Suppressor macrophage treated with lipopolysaccharide for 4 hours (primary cell): ENCODE results near the gene DHODH.

Experiments
- DNase-seq: peaks from one replicate; pipeline ENCODE4 v3.0.0-alpha.2; 2020

Gene DHODH

DNA sequence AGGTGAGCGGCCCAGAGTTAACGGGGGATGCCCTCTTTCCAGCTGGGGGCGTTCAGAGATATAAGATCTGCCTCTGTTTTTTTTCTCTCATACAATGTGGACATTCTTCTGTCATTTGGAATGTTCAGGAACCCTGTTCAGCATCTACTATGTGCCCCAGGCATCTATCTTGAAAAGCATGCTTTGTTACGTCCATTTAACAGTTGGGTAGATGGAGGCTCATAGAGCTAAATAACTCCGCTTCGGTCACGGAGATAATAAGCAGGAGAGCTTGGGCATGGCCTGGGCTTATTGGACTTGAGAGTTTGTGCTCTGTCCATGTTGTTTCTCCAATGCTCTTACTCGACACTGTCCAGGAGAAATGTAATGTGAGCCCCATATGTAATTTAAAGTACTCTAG is 6.1 kb downstream of the DHODH start:
- DNase-seq, result no peak

DNA sequence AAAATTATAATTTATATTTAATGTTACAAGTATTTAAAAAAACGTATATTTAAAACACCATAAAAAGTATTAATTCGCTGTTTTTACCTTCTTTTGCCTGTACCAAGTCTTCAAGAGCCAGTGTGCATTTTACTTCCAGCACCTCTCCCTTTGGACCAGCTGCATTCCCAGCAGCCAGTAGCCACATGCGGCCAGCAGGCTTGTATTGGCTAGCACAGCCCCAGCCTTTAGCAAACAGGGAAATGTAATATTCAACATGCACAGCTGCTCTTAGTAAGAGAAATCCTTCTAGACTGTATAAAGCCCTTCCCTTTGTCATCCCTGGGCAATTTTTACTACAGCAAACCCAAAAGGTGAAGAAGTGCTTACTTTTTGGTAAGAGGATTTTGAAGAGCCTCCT is 6.6 kb downstream of the DHODH start:
- no peak for DNase-seq

DNA sequence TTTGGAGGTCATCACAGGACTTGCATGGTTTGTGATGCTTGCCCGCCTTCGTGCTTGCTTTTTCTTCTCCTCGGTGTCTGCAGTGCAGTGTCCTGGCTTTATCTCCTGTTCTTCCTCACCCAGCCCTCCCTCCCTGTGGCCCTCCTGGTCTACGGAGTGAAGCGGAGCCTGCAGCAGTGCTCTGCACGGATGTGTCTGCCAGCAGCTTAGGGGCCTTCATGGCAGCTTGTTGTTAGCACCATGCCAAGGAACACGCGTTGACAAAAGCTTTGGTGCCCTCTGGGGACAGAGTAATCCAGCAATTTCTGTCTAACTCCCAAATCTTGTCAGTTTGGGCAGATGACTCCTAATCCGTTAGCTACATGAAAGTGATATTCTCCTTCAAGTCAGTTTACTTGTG is 9.9 kb downstream of the DHODH start:
- no peak for DNase-seq

DNA sequence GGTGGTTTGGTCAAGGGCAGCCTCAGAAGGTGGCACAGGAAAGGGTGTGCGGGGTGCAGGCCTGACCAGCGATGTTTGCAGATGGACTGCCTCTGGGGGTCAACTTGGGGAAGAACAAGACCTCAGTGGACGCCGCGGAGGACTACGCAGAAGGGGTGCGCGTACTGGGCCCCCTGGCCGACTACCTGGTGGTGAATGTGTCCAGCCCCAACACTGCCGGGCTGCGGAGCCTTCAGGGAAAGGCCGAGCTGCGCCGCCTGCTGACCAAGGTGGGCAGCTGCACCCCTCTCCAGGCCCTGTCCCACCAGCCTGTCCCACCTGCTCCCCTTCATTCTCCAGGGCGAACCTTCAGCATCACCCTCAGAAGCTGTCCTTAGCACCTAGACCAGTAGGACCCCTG is 12.5 kb downstream of the DHODH start:
- no peak for DNase-seq

DNA sequence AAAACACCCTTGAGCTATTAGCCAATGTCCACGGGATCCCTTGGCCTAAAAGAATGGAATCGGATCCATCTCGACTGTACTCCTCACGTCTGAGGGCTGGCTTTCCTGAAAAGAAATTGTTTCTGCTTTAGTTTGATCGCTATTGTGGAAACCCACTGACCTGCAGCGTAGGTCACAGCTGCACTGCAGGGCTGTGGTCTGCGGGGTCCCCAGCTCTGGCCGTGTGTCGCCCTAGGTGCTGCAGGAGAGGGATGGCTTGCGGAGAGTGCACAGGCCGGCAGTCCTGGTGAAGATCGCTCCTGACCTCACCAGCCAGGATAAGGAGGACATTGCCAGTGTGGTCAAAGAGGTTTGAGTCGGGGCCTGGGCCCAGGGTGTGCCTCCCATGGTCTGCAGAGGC is 13.6 kb downstream of the DHODH start:
- DNase-seq, result no peak

DNA sequence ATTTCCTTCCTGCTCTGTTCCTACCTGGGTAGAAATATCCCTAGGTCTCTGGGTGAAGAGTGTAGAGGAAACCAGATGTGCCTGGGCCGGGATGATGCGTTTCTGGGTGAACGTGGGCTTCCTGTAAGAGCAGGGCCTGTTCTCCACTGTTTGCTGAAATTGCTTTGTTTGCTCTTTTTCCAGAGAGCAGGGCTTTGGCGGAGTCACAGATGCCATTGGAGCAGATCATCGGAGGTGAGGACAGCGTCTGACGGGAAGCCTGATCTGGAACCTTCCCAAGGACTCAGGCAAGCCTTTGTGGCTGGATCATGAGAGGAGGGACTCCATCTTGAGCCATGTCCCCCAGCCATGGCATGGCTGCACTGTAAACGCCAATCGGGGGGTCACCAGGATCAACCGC is 15.4 kb downstream of the DHODH start:
- DNase-seq, result no peak

DNA sequence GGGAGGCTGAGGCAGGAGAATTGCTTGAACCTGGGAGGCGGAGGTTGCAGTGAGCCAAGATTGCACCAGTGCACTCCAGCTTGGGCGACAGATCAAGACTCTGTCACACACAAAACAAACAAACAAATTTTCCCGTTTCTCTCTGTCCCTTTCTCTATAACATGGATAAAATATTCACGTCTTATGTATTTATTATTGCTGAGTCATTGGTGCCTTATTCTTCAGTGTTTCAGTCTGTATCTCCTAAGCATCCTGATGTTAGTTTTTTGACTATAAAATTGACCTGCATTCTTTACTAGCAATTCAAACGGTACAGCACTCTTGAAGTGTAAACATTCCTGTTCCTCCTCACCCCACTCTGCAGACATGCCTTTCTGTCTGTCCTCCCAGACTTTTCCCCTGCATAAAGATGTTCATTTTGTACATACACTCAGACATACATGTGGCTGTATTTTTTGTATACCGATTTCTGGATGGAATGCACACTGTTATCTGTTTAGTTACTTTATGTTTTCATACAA is 16.4 kb downstream of the DHODH start:
- no peak for DNase-seq

DNA sequence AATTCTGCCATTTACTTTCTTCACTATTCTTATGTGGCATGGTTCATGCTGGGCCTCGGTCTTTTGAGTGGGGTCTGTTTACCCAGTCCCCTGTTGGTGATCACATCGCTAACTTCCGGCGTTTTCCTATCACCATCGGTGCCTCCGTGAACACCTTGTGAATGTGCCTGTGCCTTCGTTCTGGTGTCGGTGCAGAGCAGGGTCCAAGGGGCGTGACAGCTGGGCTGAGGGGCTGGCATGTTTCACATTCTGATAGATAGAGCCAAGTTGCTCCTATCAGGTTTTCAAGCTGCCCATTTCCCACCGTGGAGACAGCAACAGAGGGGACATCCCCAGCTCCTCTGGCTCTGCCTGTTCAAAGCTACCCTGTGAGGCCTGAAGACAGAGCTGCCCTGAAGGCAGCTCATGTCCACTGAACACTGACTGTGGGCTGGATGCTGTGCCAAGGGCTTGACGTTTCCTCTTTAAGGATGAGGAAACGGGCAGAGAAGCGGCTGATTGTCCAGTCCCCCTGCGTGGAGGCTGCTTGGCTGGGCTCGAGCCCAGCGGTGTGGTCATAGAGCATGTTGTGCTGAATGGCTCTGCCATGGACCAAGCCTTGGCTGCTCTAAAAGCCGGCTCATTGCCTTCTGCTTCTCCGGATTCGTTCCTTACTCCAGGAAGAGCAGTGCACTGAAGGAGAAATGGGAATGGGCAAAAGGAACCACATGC is 17.0 kb downstream of the DHODH start:
- no peak for DNase-seq

DNA sequence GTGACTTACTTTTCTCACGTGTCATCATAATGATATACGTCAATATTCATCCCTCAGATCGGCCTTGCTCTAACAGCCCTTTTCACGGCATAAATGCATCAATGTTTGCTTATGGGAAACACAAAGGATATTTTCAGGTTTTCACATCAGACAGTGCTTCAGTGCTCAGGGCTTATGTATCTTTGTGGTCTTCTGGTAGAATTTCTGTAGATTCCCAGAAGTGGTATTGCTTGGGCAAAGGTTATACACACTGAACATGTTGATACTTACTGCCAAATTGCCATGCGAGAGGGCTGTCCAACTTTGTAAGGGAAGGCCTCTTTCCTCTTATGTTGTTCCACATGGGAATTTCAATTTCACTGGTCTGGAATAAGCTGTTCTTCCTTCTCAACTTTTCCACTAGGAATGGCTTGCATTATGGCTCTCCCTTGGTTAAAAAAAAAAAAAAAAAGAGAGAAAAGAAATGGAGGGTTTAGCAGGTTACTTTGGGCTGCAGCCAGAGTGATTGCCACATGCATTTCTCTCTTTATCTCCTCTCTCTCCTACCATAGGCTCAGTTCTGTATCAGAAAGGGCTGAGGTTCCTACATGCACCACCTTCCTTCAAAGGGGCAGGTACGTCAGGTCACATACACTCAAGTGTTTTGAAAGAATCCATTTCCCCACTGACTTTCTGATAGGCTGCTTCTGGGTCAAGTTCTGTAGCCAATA is 19.3 kb downstream of the DHODH start:
- DNase-seq, result no peak

DNA sequence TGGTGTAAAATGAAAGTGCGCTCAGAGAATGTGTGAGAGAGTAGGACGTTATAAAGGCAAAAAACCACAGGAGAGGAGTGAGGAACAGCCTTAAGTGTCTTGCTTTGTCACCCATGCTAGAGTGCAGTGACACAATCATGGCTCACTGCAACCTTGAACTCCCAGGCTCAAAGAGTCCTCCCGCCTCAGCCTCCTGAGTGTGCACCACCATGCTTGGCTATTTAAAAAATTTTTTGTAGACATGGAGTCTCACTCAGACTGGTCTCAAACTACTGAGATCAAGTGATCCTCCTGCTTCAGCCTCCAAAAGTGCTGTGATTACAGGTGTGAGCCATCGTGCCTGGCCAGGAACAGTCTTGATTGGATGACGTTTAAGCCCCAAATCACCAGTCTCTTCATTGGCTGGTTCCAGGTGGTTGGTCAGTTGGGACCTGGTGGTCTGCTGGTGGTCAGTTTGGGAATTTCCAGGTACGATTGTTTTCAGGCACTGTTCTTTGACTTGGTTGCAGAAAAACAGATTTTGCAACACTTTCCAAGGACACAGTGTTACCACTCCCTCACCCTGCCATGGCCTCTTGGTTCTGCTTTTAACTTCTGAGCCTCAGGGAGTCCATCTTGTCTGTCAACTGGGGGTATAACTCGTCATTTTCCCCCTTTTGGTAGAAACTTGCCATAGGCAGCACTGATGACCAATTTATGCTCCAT is 21.2 kb downstream of the DHODH start:
- DNase-seq, result no peak

DNA sequence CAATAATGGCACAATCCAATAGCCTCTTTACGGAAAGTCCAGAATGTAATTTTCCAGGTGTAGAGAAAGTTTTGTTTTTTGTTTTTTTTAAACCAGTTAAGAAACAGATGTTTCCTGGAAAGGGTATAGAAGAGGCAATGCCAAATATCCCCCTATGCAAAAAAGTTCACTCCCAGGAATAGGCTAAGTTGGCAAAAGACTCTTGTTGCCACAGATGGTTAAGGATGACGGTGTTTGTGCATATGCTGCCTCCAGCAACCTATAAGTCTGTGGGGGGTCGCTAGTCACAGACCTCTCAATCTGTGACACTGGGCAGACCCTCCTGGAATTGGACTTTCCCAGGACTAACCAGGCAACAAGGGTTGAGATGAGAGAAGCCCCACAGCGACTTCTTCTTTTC is 24.9 kb downstream of the DHODH start:
- no peak for DNase-seq

DNA sequence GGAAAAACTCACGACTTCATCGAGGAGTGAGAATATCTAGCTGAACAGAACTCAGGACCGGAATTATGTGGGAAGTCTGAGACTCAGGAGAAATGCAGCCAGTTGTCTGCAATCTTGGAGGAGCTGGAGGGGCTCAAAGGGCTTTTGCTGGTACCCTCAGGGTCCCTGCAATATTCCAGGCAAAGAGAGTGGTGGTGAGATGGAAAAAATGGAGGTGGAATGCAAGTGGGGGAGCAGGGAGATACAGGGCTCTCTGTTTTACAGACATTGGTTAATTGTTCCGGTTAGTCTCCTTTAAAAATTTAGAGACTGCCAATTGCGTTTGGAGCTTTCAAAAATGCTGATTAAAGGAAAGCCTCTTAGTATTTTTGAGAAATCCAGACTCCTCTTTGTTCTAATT is 27.6 kb downstream of the DHODH start:
- DNase-seq, result no peak

DNA sequence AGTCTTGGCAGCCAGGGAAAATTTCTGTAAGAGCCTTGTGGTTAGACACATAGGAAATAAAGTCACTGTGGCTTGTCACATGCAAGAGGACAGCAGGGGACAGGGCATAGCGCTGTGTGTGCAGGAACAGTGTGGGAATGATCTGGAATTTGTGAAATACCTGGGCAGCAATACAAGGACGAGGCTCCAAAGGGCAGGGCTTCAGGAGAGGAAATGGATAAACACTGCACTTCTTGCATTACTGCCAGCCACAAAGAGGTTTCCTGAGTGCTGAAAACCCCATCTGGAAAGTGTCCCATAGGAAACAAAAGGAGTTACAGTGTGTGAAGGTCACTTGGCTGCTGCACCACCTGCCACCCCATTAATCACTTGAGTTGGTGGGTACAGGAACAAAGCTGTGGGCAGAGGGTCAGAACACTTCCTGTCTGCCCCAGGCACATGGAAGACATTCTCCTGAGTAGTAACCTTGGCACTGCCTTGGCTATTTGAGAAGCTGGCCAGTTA is 33.7 kb downstream of the DHODH start:
- no peak for DNase-seq

DNA sequence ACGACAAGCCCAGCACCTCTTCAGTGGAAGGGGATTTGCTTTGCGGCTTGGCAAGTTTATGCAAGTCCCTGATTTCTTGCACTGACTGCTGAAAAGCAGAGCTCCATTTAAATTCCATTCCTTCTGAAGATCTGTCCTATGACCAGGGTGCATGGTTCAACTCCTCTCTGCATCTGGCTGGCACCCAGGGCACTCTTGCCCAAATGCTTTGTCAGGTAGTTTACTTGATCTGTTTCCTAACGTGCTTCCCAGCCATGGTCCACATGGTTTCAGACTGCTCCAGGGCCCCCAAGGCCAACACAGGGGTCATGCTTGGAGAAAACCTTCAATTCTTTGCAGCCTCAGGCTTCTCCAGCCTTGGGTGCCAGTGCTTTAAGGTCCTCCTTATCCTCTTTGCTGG is 34.5 kb downstream of the DHODH start:
- no peak for DNase-seq

DNA sequence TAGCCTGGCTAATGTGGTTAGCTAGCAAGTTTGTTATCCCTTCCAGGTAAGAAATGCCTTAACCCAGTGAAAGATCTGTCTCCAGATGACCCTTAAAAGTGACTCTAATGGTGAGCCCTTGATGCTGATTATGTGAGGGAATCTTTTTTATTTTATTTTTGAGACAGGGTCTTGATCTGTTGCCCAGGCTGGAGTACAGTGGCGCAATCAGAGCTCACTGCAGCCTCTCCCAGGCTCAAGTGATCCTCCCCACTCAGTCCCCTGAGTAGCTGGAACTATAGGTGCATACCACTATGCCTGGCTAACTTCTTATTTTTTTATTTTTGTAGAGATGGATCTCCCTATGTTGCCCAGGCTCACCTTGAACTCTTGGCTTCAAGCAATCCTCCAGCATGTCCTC is 35.0 kb downstream of the DHODH start:
- DNase-seq, result no peak

DNA sequence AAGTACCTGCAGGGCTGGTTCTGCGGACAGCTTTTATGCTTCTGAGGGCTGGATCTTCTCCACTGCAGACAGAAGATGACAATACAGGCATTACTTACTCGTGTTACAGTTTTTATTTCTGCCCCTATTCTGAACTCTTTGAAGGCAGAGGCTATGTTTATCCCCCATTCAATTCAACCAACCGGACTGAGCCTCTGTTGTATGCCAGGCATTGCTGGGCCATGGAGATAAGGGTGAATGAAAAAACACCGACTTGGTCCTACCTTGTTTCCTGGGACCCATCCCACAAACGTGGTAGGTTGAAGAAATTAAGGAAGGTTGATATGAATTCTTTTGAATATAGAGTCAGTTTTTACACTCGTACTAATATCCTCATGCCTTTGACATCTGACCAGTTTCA is 35.8 kb downstream of the DHODH start:
- DNase-seq, result no peak

DNA sequence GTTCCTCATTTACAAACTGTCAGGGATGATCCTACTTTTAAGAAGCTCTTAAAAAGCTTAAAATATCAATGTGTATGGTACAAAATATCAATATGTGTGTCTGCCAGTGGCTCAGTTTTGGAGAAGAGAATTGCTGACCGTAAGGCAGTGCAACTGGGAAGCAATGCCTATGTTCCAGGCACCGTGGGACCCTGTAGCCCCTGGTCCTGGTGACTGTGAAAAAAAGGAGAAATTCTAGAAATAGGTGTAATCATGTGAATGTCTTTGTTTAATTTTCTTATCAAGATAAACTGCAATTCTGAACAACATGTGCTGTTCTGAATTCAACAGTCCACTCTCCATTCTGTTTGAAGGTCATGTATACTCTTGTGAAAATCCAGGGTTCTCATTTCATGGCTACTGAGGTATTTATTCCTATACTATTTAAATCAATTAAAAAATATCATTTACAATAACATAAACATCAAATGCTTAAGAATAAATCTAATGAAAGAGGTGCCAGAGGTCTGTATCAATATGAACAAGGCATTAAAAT is 36.3 kb downstream of the DHODH start:
- DNase-seq, result no peak

DNA sequence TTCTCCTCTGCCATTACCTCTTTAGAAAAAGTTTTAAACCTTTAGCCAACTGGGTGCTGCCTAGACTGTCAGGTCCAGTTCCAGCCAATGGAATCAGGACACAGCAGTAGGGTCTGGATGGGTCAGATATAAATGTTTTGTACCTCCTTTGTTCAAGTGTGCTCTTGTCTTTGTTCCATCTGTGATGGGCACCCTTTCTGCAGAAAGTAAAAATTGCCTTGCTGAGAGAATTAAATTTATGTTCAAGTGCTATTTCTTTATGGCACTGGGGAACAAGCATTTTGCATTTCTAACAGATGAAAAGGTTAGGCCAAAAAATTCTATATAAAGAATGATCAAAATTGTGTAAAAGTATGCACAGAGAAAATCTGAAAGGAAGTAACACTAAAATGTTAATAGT is 40.6 kb downstream of the DHODH start:
- no peak for DNase-seq

DNA sequence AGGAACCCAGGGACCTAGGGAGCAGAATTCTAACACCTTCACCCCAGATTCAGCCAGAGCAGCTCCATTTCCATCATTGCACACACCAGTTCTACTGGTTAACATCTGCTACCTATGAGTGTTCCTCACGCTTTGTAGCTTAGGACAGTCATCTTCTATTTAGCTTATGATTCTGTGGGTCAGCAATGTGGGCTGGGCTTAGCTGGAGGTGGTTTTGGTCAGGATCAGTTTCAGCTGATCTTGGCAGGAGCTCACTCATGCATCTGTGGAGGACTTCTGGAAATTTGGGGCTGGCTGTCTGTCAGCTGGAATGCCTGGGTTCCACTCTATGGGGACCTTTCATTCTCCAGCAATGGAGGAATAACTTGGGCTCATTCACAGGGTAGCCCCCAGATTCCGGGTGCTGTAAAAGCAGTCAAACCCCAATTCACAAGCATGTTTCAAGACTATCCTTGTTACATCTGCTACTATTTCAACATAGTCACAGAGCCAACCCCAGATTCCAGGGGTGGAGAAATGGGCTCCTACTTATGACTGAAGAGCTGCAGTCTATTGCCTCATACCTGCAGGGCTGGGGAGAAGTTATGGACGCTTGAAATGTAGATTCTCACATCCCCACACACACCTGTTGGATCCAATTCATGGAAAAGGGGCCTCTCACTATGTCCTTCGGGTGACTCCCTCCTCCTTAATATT is 42.4 kb downstream of the DHODH start:
- DNase-seq, result peak; percentile 9

DNA sequence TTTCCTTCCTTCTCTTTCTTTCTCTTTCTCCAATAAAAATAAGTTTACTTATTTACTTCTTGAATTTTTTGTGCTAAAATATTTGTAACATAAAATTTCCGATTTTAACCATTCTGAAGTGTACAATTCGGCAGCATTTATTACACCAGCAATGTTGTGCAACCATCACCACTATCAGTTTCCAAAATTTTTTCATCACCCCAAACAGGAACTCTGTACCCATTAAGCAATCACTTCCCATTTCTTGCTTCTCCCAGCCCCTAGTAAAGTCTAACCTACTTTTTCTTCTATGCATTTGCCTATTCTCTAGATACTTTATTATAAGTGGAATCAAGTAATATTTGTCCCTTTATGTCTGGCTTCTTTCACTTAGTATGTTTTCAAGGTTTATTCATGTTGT is 43.3 kb downstream of the DHODH start:
- DNase-seq, result peak; percentile 78

DNA sequence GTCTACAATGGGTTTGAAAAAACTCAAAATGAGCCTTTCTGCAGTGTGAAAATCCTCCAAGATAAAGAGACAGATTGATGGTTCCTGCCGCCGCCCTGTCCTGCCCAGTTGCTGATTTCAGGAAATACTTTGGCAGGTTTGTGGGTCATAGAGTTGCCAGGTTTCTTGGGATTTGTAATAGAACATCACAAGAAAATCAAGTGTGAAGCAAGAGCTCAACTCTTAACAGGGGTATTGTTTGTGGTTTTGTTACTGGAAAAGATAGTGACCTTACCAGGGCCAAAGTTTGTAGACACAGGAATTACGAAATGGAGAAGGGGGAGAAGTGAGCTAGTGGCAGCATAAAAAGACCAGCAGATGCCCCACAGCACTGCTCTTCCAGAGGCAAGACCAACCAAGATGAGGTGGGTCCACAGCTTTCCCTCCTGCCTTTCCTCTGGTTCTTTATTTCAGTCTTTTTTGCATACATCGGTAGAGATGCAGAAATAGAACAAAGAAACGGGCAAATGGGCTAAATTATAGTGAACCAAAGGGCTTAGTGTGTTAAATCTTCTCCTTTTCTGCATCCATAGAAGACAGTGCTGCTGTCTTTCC is 45.8 kb downstream of the DHODH start, which contains the start of gene HP:
HP (plus strand) TSS at position 252 of the 594 bp plus-strand sequence; CDS start at position 400, 148 bp downstream.
- DNase-seq, result peak; percentile 10

DNA sequence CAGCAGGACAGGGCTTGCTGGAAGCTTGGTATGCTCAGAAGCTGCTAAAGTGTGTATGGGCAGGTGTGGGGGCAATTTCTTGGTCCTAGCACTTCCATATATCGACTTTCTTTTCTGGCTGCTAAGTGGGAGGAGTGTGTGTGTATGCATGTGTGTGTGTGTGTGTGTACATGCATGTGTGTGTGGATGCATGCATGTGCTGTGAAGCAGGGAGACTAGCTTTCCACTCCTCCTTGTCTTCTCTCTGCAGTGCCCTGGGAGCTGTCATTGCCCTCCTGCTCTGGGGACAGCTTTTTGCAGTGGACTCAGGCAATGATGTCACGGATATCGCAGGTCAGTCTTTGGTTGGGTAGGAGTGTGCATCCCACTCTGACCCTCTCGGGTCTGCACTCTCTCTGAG is 47.4 kb downstream of the DHODH start:
- DNase-seq, result no peak
